Measurements from ENCODE around the gene NPRL2. TPM values are rescaled to one million over a fixed set of nuclear protein-coding genes. Genes with fewer than 3 reads are reported as not detected.

The NPRL2 gene
- total and polyA plus RNA-seq, 9 of the 15 experiments (the other 6 are each of a cell fraction or from before 2014, with no cell fraction given) = 17.4 to 40.4 (median 24.4) TPM

DNA sequence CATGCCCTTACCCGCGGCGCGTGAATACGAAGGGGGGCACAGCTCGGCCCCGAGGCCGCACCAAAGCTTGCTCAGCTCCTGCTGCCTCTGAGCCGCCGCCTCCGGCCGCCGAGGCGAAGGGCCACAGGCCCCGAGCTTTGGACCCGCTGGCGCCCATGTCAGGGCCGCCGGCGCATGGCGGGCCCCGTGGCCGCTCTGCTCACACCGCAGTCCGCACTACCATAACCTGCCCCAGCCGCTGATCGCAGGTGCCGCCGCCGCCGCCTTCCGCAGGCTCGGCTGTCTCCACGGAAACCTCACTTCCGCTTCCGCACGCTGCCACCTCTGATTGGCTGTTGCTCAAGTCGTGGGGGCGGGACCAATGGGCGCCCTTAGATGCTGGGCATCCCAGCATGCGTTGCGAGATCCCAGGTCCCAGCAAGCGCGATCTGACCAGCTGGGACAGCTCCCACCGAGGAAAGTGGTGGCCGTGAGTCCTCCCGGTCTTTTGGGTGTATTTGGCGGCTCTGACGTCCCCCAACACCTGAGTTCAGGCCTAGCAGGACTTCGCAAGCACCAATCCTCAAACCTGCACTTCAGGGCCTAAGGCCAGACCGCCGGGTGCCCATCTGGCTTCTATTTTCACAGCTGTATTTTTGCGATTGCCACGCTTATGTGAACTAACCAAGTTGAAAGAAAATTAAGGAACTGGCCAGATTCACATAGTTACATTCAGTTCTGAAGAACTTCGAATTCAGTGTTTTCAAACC is 22.5 kb downstream of the NPRL2 start, which contains the start of gene TUSC2 (continued):
- TF ChIP-seq, protein P1, sequence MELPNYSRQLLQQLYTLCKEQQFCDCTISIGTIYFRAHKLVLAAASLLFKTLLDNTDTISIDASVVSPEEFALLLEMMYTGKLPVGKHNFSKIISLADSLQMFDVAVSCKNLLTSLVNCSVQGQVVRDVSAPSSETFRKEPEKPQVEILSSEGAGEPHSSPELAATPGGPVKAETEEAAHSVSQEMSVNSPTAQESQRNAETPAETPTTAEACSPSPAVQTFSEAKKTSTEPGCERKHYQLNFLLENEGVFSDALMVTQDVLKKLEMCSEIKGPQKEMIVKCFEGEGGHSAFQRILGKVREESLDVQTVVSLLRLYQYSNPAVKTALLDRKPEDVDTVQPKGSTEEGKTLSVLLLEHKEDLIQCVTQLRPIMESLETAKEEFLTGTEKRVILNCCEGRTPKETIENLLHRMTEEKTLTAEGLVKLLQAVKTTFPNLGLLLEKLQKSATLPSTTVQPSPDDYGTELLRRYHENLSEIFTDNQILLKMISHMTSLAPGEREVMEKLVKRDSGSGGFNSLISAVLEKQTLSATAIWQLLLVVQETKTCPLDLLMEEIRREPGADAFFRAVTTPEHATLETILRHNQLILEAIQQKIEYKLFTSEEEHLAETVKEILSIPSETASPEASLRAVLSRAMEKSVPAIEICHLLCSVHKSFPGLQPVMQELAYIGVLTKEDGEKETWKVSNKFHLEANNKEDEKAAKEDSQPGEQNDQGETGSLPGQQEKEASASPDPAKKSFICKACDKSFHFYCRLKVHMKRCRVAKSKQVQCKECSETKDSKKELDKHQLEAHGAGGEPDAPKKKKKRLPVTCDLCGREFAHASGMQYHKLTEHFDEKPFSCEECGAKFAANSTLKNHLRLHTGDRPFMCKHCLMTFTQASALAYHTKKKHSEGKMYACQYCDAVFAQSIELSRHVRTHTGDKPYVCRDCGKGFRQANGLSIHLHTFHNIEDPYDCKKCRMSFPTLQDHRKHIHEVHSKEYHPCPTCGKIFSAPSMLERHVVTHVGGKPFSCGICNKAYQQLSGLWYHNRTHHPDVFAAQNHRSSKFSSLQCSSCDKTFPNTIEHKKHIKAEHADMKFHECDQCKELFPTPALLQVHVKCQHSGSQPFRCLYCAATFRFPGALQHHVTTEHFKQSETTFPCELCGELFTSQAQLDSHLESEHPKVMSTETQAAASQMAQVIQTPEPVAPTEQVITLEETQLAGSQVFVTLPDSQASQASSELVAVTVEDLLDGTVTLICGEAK (IDR thresholded peaks at IDR 0.05) = peak; percentile 94
- TF ChIP-seq, protein P1 (CRISPR knock-in tag; IDR thresholded peaks at IDR 0.05) = no peak
- TF ChIP-seq KDM5B (IDR thresholded peaks at IDR 0.05; ENCODE audit: insufficient replicate concordance, low read depth, low read length) = peak; percentile 60
- TF ChIP-seq RUNX1 (IDR thresholded peaks at IDR 0.05; ENCODE audit: low read depth) = no peak
- TF ChIP-seq CXXC5 (CRISPR knock-in tag; IDR thresholded peaks at IDR 0.05) = peak; percentile 72
- TF ChIP-seq RBBP5 (IDR thresholded peaks at IDR 0.05; ENCODE audit: borderline replicate concordance, insufficient read depth, low read length, poor library complexity, severe bottlenecking) = peak; percentile 60
- 0 out of 2 replicates have a peak, but pooled peaks have one; percentile 44 for TF ChIP-seq ZBTB1 (CRISPR knock-in tag; IDR thresholded peaks at IDR 0.05; ENCODE audit: borderline replicate concordance, low read depth)
- TF ChIP-seq MXI1 (IDR thresholded peaks at IDR 0.05; ENCODE audit: low read depth, low read length) = peak; percentile 37; the same call in 1 of the 2 replicates
- TF ChIP-seq ZNF184 (CRISPR knock-in tag; IDR thresholded peaks at IDR 0.05) = no peak
- TF ChIP-seq, protein P2, sequence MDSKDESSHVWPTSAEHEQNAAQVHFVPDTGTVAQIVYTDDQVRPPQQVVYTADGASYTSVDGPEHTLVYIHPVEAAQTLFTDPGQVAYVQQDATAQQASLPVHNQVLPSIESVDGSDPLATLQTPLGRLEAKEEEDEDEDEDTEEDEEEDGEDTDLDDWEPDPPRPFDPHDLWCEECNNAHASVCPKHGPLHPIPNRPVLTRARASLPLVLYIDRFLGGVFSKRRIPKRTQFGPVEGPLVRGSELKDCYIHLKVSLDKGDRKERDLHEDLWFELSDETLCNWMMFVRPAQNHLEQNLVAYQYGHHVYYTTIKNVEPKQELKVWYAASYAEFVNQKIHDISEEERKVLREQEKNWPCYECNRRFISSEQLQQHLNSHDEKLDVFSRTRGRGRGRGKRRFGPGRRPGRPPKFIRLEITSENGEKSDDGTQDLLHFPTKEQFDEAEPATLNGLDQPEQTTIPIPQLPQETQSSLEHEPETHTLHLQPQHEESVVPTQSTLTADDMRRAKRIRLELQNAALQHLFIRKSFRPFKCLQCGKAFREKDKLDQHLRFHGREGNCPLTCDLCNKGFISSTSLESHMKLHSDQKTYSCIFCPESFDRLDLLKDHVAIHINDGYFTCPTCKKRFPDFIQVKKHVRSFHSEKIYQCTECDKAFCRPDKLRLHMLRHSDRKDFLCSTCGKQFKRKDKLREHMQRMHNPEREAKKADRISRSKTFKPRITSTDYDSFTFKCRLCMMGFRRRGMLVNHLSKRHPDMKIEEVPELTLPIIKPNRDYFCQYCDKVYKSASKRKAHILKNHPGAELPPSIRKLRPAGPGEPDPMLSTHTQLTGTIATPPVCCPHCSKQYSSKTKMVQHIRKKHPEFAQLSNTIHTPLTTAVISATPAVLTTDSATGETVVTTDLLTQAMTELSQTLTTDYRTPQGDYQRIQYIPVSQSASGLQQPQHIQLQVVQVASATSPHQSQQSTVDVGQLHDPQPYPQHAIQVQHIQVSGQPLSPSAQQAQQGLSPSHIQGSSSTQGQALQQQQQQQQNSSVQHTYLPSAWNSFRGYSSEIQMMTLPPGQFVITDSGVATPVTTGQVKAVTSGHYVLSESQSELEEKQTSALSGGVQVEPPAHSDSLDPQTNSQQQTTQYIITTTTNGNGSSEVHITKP (IDR thresholded peaks at IDR 0.05; ENCODE audit: partially characterized antibody) = no peak
- peak; percentile 74 for TF ChIP-seq POLR2AphosphoS2 (IDR thresholded peaks at IDR 0.05; ENCODE audit: low read length)
- peak; percentile 95 for TF ChIP-seq POLR2G (IDR thresholded peaks at IDR 0.05; ENCODE audit: low read depth, low read length)
- TF ChIP-seq, protein P3, sequence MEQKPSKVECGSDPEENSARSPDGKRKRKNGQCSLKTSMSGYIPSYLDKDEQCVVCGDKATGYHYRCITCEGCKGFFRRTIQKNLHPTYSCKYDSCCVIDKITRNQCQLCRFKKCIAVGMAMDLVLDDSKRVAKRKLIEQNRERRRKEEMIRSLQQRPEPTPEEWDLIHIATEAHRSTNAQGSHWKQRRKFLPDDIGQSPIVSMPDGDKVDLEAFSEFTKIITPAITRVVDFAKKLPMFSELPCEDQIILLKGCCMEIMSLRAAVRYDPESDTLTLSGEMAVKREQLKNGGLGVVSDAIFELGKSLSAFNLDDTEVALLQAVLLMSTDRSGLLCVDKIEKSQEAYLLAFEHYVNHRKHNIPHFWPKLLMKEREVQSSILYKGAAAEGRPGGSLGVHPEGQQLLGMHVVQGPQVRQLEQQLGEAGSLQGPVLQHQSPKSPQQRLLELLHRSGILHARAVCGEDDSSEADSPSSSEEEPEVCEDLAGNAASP (IDR thresholded peaks at IDR 0.05) = no peak

All from K562 (cell line).